A549 treated with DMSO at 1 μM for 4 hours (cell line): Measurements from ENCODE around the gene ZBTB34. TPM values are rescaled to one million over a fixed set of nuclear protein-coding genes. Genes with fewer than 3 reads are reported as not detected.

Experiments used
- total RNA-seq: library from RNA; stranded (reverse); fragments of 200-300 nt; extraction: Qiagen RNA extraction; gene quantifications from 5 replicates; pipeline ENCODE4 v1.2.3, GENCODE V29; 2022; ENCODE audit warnings: low read depth

Gene ZBTB34
- total RNA-seq = 3.7 to 4.7 TPM (median 3.7 TPM) in 5 replicates

GRCh38 chr9:126860077-126860756 lies at the start of gene ZBTB34:
TSS of gene ZBTB34 (plus strand) at chr9:126860639. CDS start at chr9:126879400, 18,761 bp downstream.

GRCh38 chr9:126914458-126915280 lies 54.2 kb downstream of the ZBTB34 start, which contains the start of gene RALGPS1:
TSS of gene RALGPS1 (plus strand) at chr9:126914782. CDS start at chr9:126962290, 47,508 bp downstream.

Other genes with a start within 250 kb of the ZBTB34 start
- 1.2 to 1.9 TPM (median 1.5 TPM) in 5 replicates for gene LMX1B, start 246.7 kb upstream of the ZBTB34 start, total RNA-seq
- 6.9 to 13.4 TPM (median 8.1 TPM) in 5 replicates for gene ZBTB43, start 55.6 kb upstream of the ZBTB34 start, total RNA-seq
- 1.6 to 2.4 TPM (median 2.1 TPM) in 5 replicates for gene RALGPS1, start 54.1 kb downstream of the ZBTB34 start, total RNA-seq